ENCODE measurements around the gene STRN. TPM values are rescaled to one million over a fixed set of nuclear protein-coding genes. Genes with fewer than 3 reads are reported as not detected.
"Not testable (repeated sequence)": the region's sequence is repeated elsewhere in the genome, so short reads cannot be mapped to it uniquely, and the experiment has no call there.

Gene STRN
- 10 to 100 TPM; 23.1 to 34.2 TPM for total RNA-seq
- long read RNA-seq, donor 1, full-length matches to known transcripts: 2 of 8 reads
- long read RNA-seq, donor 1, partial matches to known transcripts: 3 of 8 reads
- long read RNA-seq, donor 1, other reads (novel, unspliced or antisense): 3 of 8 reads
- long read RNA-seq, donor 2, partial matches to known transcripts: 0 of 2 reads
- long read RNA-seq, donor 2, other reads (novel, unspliced or antisense): 2 of 2 reads

- DNase-seq (ENCODE audit: low spot score): peak; percentile 99
- intact Hi-C loops (cut with DNase I): no loop called here
Observed at GRCh38 chr2:36966370-36967235, at the start of gene STRN. STRN (minus strand) TSS chr2:36966536; CDS start chr2:36966463, 73 bp downstream.

GRCh38 chr2:37013315-37013641 lies 46.9 kb upstream of the STRN start:
- intact Hi-C loops (cut with DNase I): no loop called here
- no peak for DNase-seq (ENCODE audit: low spot score)

GRCh38 chr2:37011130-37011529 lies 44.8 kb upstream of the STRN start:
- intact Hi-C loops (cut with DNase I): no loop called here

GRCh38 chr2:37005118-37005868 lies 39.0 kb upstream of the STRN start:
- no peak for DNase-seq (ENCODE audit: low spot score)
- intact Hi-C loops (cut with DNase I): no loop called here

More at GRCh38 chr2:37011130-37011529, 44.8 kb upstream of the STRN start:
- DNase-seq (ENCODE audit: low spot score): no peak

- intact Hi-C loops (cut with DNase I): no loop called here
Observed at GRCh38 chr2:37000988-37001556, 34.7 kb upstream of the STRN start.

GRCh38 chr2:37000318-37000717 lies 34.0 kb upstream of the STRN start:
- no peak for DNase-seq (ENCODE audit: low spot score)
- intact Hi-C loops (cut with DNase I): no loop called here

More at GRCh38 chr2:37000988-37001556, 34.7 kb upstream of the STRN start:
- DNase-seq (ENCODE audit: low spot score): no peak

GRCh38 chr2:36999416-36999815 lies 33.1 kb upstream of the STRN start:
- intact Hi-C loops (cut with DNase I); DNase-seq (ENCODE audit: low spot score): not testable (repeated sequence)

GRCh38 chr2:36993841-36994620 lies 27.7 kb upstream of the STRN start:
- DNase-seq (ENCODE audit: low spot score): no peak
- intact Hi-C loops (cut with DNase I): no loop called here

GRCh38 chr2:36988008-36988407 lies 21.7 kb upstream of the STRN start:
- no peak for DNase-seq (ENCODE audit: low spot score)
- intact Hi-C loops (cut with DNase I): no loop called here

GRCh38 chr2:36982467-36982866 lies 16.1 kb upstream of the STRN start:
- DNase-seq (ENCODE audit: low spot score): no peak
- intact Hi-C loops (cut with DNase I): no loop called here

- intact Hi-C loops (cut with DNase I): no loop called here
- no peak for DNase-seq (ENCODE audit: low spot score)
Observed at GRCh38 chr2:36981911-36982310, 15.6 kb upstream of the STRN start.

GRCh38 chr2:36979007-36979406 lies 12.7 kb upstream of the STRN start:
- intact Hi-C loops (cut with DNase I); DNase-seq (ENCODE audit: low spot score): not testable (repeated sequence)

- DNase-seq (ENCODE audit: low spot score): no peak
- intact Hi-C loops (cut with DNase I): no loop called here
Observed at GRCh38 chr2:36976065-36976464, 9.7 kb upstream of the STRN start.

GRCh38 chr2:36975306-36975705 lies 9.0 kb upstream of the STRN start:
- DNase-seq (ENCODE audit: low spot score): no peak
- intact Hi-C loops (cut with DNase I): no loop called here

GRCh38 chr2:36973320-36973719 lies 7.0 kb upstream of the STRN start:
- intact Hi-C loops (cut with DNase I): no loop called here
- no peak for DNase-seq (ENCODE audit: low spot score)

GRCh38 chr2:36971990-36972389 lies 5.7 kb upstream of the STRN start:
- DNase-seq (ENCODE audit: low spot score): no peak
- intact Hi-C loops (cut with DNase I): no loop called here

GRCh38 chr2:36967236-36967876 lies 1.0 kb upstream of the STRN start:
- DNase-seq (ENCODE audit: low spot score): no peak
- intact Hi-C loops (cut with DNase I): no loop called here

GRCh38 chr2:36965751-36966369 lies 476 bp downstream of the STRN start:
- DNase-seq (ENCODE audit: low spot score): no peak
- intact Hi-C loops (cut with DNase I): no loop called here
